GM19023 (cell line): ENCODE results near the gene CLECL1.

ENCODE experiments used
- ATAC-seq: cut with Tn5 transposase; IDR thresholded peaks from one replicate; pipeline ENCODE4 v1.9.1; 2021; ENCODE audit warnings: mild to moderate bottlenecking, moderate library complexity; ENCODE audit not compliant: unreplicated experiment

CLECL1 gene

DNA sequence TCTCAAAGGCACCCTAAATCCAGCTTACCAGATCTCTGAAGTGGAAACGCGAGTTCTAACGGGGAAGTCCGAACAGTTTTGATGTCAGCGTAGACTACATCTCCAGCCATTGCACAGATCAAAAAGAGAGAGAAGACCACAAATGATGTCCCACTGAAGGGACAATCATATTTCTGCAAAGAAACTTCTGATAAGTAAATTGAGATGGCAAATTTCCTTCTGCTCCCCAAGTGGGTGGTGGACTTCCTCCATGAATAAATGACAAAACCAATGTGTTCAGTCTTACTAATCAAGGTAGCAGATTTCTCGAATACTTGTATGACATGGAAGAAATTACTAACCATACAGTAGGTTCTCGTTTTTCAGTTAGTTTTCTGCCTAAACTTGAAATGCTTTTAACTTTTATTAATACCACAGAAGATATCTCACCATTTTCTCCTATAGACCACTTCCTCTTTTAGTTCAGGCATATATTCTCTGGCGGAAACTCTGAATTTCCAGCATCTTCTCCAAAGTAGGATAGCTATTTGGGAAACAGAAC lies at the start of gene CLECL1:
Gene CLECL1 (minus strand): TSS at position 177 of the 541 bp plus-strand sequence.
- peak; percentile 40 for ATAC-seq

DNA sequence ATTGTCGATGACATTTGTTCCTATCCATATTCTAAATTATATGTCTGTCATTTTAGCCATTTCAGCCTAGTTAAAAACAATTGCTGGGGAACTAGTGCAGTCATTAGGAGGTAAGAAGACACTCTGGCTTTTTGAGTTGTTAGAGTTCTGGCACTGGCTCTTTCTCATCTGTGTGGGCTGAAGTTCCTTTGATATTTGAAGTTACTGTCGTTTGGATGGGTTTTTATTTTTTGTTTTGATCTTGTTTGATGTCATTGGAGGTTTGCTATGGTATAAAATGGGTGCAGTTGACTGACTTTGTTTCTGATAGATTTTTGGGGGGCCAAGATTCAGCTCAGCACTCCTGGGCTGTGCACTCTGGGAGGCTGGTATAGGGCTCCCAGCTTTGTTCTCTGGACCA lies 48.5 kb upstream of the CLECL1 start:
- no peak for ATAC-seq

DNA sequence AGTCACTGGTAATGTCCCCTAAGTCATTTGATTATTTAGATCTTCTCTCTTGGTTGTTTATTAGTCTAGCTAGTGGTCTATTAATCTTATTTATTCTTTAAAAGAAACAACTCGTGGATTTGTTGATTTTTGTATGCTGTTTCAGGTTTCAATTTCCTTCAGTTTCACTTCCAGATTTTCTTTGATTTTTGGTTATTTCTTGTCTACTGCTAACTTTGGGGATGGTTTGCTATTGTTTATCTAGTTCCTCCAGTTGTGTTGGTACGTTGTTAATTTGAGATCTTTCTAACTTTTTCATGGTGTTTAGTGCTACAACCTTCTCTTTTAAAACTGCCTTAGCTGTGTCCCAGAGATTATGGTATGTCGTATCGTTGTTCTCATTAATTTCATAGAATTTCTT lies 46.3 kb upstream of the CLECL1 start:
- no peak for ATAC-seq

DNA sequence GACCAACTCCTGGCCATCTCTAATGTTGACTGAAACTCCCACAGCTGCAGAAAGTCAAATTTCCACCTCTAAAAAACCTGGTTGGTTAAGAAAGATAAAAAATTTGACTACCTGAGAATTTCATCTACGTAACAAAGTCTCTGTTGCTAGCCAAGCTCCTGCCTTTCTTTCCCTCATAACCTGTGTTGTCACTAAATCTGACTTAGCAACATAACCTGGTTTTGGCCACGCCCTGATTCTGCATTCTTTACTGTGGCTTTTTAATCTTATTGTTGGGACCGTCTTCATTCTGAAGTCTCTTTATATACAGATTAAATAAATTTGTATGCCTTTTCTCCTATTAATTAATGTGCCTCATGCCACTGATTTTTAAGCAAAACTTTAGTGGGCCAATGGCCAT lies 43.9 kb upstream of the CLECL1 start:
- no peak for ATAC-seq

DNA sequence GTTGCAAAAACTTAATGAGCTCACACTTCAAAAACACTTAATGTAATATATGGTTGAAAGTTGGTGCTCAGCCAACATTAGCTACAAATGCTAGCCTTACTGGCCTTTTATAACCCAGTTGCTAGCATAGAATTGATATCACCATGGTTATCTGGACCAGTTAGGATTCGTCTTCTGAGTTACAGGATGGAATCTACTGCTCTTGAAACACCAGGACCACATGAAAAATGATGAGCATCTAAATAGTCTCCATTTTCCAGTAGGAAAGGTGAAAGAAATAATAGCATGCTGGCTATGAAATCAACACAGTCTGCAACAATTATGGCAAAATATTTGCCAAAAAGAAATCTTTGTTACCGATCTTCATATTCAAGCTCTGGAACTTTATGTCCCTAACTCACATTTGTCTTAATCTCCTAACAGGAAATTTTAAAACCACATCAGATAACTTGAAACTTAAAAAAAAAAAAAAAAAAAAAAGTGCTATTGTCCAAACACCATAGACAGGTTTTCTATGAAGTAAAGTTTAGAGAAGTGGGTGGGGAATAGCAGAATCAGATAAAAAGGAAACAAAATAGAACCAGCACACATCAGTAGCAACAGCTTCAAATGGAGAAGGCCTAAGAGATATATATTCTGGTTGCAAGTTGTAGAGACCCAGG lies 40.5 kb upstream of the CLECL1 start:
- ATAC-seq, result no peak

DNA sequence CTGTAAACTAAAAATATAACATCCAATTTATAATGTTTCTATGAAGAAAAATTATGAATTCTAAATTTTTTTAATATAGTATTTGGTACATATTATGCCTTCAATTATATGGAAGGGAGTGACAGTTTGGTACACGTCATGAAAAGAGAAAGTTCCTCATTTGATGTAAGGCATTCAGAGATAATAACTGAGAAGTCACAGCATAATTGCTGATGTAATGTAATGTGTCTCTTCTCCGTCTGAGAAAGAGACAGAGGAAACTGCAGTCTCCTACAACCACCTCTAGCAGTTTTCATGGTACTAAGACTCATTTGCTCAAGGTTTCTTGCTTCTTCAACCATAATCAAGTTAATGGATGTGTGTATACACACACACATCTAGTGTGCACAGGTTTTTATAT lies 30.1 kb upstream of the CLECL1 start:
- no peak for ATAC-seq

DNA sequence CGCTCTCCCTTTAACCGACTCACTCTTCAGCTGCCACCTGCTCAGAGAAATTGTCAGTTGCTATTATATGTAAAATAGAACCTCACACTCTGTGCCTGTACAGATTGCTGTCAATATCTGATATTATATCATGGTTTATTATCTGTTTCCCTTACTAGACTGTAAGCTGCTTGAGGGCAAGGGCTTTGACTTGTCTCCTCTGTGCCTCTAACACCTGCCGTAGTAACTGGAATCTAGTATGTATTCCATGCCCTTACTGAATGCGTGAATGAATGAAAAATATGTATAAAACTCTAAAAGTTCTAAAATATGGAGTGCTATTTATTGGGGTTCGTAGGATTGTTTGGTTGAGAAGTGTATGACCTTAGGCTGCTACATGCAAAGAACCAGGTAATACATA lies 29.5 kb upstream of the CLECL1 start:
- ATAC-seq, result no peak

DNA sequence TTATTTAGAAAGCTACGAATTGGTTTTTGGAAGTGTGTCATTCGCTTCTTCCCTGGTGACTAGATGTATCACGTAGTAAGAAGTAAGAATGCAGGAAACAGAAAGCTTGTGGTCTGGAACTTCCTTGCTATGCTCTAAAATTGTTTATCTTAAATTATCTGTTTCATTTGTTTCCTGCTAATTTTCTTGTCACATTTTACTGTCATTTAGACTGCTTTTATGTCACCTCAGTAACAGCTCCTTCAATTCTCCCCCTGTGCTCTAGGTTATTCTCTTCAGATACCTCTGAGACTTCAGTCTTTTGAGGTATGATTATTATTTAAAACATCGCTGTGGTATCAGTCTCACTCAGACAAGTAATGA lies 28.5 kb upstream of the CLECL1 start:
- ATAC-seq, result no peak

DNA sequence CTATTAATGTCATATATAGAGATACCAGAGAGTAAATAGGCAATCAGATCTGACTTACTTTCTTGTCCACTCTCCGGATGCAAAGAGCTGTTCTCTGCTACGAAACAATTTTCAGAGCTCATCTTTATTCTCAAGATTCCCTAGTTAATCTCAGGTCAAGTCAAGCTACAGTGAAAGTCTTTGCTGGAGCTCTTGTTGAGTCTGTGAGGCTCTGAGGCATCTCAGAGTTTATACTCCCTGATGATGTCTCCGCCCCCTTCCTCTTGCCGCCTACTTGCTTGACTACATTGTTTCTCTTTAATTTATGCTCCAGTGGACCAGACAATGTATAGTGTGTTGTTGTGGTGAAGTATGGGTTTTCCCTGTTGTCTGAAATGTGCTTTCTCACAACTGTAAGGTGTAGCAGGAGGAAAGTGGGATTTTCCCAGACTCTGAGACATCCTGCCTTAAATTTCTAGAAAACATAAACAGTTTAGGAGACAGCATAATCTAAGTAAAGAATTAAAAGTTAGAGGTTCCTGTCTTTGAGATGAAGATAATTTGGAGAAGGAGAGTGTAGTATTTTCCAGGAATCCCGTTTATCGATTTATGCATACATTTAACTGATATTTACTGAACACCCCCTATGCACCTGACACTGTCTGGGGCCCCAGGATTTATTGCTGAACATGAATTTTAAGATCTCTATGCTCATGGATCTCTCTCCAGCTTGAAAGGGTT lies 28.0 kb upstream of the CLECL1 start, which contains the start of gene CD69:
Gene CD69 (minus strand): TSS at position 203 of the 720 bp plus-strand sequence. CDS start 81 bp downstream, at position 122.
- peak; percentile 39 for ATAC-seq

DNA sequence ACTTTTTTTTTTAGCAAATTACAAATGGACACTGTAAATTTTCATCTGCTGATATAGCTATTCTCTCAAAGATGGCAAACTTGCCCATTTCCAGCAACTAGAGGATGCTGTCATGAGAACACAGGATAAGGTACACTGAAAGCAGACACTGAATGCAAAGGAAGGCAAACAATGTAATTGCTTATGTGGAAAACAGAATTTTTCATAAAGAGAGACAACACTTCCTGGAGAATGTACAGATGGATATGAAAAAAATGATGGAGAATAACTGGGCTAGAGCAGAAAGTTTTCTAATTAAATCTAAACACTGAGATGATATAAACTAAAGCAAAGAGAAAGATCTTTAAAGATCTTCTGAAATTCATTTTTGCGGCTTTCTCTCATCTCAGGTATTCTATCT lies 27.2 kb upstream of the CLECL1 start:
- ATAC-seq, result no peak

DNA sequence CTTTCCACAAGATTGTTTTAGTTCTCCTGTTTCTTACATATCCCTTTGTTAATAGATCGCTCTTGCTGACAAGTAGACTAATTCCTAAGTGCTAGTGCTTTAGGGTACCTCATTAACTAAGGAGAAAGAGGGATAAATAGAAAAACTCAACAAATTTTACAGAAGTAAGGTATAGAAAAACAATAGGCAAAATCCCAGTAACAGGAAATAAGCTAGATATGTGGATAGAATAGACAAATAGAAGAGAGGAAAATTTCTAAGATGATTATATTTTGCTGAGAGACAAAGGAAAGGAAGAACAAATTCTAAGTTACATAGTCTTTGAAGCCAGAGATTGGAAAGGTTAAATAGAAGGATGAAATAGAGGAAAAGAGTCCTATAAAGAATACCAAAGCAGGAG lies 26.8 kb upstream of the CLECL1 start:
- ATAC-seq, result no peak

DNA sequence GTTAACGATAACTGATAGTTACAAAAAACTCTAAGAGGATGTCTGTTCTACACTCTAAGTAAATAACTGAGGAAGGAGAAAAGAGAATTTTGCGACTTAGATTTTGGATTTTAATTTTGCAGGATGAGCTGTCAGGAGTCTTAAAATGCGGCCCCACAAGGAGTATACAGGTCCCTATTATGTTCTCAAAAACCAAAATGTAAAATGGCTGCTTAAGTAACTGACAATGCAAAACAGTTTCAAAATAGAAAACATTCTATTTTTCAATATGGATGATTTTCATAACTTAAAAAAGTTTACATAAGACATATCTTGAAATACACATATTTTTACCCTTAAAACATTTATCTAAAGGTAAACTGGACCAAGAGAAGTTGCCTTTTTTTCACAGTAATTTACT lies 25.2 kb upstream of the CLECL1 start:
- ATAC-seq, result no peak

DNA sequence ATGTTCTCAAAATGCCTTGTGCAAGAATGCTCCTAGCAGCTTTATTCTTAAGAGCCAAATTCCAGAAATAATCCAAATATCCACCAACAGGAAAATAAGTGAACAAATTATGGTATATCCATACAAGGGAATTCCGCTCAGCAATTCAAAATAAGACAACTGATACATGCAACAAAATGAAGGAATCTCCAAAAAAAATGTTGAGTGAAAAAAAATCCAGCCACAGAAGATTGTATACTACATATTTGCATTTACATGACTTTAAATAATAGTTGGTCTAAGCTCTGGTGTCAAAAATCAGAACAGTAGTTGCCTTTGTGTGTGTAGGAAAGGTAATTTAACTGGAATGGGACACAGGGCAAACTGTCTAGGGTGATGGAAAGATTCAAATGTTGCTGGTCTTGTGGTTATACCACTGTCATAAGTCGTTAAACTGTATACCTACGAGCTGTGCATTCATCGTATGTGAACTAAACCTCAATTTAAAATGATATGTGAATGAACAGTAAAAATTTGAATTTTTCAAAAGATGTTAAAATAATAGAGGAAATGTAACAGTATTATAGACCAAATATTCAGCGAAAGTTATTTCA lies 24.6 kb upstream of the CLECL1 start:
- no peak for ATAC-seq

DNA sequence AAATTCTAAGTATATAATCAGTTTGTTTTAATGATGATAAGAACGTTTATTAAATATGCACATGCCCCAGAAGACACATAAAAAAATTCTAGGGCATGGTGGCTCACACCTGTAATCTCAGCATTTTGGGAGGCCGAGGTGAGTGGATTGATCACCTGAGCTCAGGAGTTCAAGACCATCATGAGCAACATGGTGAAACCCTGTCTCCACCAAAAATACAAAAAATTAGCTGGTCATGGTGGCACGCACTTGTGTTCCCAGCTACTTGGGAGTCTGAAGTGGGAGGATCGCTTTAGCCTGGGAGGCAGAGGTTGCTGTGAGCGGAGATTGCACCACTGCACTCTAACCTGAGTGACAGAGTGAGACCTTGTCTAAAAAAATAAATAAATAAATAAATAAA lies 23.8 kb upstream of the CLECL1 start:
- no peak for ATAC-seq

DNA sequence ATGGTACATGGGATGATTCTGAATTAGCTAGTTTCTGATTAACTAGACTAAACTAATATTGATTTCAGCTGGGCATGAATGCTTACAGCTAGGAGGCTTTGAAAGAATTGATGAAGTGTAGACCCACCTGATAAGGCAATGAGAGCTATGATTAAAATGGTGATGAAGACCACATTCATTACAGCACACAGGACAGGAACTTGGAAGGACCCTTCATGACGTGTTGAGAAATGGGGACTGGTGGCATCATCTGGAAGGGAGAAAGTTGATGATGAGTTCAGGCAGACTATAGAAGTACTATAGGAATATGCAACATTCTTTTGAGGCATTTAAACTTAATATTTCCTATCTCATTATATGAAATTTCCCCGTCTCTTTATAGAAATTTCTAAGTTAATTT lies 23.3 kb upstream of the CLECL1 start:
- ATAC-seq, result no peak

DNA sequence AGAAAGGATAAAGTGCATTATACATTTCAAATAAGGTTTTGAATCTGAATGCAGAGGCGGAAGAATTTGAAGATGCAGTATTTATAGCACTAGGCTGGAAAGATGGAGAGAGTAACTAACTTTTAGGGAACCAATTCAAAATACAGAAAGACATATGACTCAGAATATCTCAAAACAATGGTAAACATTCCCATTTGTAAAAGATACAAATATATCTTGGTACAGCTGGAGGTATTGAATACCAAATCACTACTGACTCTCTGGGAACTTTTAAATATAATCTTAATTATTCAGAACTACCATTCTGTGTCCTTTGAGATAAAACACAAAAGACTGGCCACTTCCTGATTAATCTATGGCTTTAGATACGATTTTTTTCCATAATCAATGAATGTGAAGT lies 22.7 kb upstream of the CLECL1 start:
- ATAC-seq, result no peak

DNA sequence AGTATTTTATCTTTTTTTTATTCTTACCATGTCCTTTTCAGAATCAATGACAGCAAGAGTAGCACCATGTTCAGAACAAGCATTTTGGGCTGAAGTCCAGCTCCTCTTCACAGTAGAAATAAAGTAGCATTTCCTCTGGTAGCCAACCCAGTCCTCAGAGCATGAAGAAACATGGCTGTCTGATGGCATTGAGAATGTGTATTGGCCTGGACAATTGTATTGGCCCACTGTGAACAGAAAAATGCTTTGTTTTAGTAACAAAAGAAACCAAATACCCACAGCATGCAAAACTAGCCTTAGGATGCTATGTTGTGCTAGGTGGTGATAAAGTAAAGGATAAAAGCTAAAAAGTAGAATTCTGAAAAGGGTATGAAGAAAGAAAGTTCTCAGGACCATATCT lies 22.1 kb upstream of the CLECL1 start:
- no peak for ATAC-seq

DNA sequence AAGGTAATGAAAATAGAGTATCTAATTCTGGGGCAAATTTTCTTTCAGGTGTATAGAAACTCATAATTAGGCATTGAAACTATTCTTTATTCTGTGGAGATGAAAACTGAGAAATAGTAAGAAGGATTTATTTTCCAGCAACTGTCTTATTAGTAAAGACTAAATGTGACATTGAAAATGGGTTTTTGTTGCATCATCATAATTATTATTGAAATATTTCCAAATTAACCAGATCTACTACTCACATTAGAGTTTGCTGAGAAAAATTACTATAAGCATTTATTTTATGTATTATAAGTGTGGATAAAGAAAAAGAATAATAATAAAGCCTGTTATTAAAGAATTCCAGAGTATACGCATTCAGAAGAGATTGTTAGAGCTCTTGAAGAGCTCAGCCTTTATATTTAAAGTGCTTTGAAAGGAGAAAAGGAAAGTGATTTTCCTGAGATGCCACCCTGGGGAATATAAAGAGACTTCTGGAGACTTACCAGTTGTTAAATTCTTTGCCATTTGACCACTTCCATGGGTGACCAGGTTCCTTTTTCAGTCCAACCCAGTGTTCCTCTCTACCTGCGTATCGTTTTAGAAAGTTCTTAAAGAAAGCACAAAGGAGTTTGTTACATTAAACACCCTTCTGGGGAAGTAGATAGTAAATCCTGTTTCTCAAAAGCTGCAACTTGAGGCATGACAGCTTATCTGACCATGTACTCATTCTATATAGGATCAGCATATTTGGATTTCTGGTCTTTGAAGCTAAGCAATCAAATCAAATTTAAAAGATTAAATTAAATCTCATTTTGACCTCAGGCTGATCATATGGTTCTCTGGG lies 21.4 kb upstream of the CLECL1 start:
- ATAC-seq, result no peak

DNA sequence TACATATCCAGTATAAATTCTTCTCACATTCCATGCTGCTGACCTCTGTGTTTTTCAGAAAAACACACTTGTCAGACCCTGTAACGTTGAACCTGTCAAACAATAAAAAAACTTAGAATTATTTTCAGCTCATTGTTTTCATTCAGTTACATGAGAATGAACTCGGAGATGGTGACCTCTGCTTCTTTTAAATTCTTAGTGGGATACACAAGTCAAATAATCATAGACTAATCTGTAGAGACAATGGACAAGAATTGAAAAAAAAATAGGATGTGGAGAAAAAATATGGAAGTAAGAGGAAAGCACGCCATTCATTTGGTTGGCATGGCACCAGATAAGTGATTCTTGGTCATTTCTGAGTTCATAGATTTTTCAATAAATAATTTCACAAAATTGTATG lies 20.6 kb upstream of the CLECL1 start:
- ATAC-seq, result no peak

DNA sequence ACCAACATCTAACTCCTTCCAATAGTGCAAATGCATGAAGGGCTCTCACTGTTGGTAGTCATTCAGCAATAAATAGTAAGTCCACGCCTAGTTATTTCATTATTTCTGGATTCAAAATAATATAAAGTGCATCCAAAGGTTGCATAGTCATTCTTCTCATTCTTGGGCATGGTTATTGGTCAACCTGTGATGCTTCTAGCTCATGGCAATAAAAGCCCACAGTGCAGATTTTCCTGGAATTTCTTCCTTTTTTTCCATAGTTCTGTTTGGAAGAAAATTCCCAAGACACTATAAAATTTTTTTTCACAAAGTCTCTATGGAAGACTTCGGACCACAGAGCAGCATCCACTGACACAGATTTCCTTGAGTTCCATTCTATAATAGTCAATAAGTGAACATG lies 20.2 kb upstream of the CLECL1 start:
- no peak for ATAC-seq
